NCI-H2196 (cell line): ENCODE measurements around the gene PCCA.
"Not testable (repeated sequence)": the region's sequence is repeated elsewhere in the genome, so short reads cannot be mapped to it uniquely, and the experiment has no call there.

Experiments used
- DNase-seq: peaks from one replicate; lab custom pipeline; 2025; ENCODE audit not compliant: unreplicated experiment; lab: John Stamatoyannopoulos, UW

Gene PCCA

GRCh38 chr13:100097821-100098220, 8.9 kb downstream of the PCCA start:
- DNase-seq = no peak

- DNase-seq = no peak
Observed at GRCh38 chr13:100098445-100099116, 9.7 kb downstream of the PCCA start.

DNA sequence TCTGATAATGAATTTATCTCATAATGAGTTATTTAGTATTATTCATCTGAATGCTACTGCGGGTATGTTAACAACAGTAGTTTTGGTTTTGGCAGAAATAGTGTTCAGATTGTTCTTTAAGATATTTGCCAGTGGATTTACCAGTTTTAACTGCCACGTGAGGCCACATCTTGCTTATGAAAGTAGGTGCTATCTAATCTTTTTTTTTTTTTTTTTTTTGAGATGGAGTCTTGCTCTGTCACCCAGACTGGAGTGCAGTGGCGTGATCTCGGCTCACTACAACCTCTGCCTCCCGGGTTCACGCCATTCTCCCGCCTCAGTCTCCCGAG, 10.2 kb downstream of the PCCA start:
- DNase-seq = not testable (repeated sequence)

DNA sequence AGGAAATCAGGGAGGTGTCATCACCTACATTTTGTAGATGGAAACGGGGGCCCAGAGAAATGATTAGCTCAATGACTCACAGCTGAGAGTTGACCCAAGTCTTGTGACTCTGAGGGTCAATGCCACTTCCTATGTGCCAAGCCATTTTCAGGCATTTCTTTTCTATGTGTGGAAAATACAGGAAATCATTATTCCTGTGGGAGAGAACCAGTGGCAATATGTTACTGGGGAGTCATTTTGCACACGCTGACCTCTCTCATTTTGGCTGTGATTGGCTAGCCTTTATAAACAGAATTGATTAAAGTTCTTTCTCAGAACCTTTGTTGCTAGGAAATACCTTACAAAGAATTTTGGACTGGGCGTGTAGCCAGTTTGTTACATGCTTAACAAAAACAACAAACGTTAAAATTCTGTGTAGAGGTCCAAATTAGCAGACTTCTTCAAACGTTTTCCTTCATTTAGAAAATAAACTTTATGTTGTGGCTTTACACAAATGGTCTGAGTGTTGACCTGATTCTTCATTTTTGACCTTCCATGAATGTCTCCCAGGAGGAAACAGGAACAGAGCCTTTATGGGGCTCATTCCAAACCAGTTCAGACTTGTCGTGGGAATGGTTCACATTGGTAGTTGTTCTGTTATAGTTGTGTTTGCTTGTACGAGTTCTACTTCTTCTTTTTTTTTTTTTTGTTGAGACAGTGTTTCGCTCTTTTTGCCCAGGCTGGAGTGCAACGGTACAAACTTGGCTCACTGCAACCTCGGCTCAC, 11.4 kb downstream of the PCCA start:
- DNase-seq = no peak

DNA sequence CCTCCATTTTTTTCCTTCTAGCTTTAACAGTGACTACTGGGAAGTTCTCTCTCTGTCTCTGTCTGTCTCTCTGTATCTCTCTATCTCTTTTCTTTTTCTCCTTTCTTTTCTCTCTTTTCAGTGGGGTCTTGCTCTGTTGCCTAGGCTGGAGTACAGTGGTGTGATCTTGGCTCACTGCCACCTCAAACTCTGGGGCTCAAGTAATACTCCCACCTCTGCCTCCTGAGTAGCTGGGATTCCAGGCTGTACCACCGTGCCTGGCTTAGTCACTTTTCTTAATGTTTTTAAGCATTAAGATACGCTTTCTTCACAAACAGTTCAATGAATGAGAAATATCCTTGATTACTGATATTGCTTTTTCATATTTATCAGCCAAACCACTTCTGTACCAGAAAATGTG, 13.1 kb downstream of the PCCA start:
- no peak for DNase-seq

- no peak for DNase-seq
Observed at GRCh38 chr13:100106005-100106404, 17.1 kb downstream of the PCCA start.

DNA sequence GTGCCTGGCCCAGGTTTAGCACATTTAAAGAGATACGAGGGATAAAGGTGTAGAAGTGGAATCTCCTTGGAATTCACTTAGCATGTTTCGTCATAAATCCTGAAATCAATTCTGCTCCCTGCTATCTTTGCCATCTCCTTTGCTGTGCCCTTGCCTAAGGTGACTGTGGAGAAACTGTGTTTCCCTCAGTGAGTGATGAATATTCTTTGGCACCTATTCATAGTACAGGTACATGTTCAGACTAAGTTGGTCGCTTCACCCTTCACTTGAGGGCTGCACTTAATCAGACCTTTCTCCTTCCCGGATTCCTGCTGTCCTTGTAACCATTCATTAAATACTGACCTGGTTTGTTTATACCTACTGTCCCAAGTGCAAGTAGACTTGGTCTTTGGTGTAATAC, 17.8 kb downstream of the PCCA start:
- DNase-seq = no peak

DNA sequence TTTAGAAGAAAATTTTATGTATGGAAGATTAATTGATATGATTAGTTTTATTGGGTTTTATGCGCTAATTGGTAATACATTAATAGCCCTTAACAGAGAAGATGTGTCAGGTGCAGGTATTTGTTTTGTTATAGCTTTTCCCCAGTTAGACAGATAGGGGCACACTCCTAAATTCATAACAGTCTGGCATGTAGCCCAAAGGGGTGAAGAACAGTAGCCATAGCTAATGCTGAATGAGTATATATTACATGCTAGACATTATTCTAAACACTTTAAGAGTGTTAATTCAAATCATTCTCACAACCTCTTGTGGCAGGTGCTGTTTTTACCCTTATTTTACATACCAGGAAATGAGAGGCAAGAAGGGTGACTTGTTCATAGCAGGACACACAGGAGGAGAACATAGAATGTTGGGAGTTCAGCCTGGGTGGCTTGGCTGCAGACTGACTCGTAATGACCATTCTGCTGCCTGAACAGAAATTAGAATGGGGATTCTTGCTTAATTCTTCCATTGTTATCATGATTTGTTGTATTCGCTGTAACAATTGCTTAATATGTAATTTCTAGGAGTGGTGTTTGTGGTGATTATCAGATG, 20.1 kb downstream of the PCCA start:
- no peak for DNase-seq

DNA sequence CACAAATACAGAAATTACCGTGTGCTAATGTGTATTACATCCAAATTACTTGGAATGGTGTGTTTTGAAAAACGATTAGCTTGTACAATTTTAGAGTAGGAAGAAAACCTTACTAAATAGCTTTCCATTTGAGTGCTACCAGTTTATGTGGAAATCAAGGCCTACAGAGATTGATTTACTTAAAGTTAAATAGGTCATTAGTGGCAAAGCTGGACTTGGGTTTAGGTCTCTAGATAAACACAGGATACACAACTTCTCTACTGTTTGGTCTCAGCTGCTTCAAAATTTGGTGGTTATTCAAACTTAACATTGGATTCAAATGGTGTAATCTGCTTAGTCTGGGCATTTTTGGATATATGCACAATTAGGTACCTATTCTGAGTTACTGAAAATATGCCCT, 21.4 kb downstream of the PCCA start:
- no peak for DNase-seq

DNA sequence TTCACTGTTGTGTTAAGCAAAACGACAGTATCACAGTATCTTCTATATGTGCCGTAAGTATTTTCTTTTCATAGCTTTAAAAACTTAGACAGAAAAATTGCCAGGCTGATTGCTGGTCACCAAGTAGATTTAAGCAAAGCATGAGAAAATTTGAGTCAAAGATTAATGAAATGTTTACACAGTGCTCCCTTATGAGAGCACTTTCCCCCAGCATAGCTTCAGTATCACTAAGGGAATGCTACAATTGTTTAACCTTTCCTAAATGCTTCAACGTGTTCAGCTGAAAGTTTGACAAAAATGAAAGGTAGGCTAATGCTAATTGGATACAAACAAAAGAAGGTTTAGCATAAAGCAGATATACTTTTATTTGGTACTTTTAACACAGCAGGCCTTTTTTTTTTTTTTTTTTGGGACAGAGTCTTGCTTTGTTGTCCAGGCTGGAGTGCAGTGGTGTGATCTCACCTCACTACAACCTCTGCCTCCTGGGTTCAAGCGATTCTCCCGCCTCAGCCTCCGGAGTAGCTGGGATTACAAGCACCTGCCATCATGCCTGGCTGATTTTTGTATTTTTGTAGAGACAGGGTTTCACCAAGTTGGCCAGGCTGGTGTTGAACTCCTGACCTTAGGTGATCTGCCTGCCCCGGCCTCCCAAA, 23.4 kb downstream of the PCCA start:
- DNase-seq = no peak

DNA sequence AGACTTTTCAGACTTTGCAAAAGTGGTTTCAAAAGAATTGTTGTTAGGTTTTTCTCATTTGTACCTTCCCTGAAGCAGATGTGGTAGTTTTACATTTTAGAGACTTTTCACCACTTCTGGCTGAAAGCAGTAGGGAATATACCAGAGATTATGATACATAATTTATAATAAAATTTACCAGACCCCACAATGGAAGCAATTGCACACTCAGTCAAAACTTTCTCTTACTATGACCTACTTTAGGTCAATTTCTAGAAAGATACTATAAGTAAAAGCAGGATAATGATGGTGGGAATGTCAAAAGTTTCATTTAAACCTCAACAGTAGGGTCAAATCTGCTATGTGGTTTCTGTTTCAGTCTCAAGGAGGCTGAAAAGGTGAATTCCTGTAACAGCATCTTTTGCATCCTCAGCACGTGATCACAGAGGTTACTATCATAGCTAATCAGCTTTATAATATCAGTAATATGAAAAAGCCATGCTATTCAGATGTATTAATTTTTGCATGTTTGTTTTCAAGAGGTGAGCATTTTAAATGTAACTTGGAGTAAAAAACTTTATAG, 26.9 kb downstream of the PCCA start:
- DNase-seq = no peak

- no peak for DNase-seq
Observed at GRCh38 chr13:100124265-100124664, 35.4 kb downstream of the PCCA start.

GRCh38 chr13:100125946-100126345, 37.1 kb downstream of the PCCA start:
- DNase-seq = no peak

DNA sequence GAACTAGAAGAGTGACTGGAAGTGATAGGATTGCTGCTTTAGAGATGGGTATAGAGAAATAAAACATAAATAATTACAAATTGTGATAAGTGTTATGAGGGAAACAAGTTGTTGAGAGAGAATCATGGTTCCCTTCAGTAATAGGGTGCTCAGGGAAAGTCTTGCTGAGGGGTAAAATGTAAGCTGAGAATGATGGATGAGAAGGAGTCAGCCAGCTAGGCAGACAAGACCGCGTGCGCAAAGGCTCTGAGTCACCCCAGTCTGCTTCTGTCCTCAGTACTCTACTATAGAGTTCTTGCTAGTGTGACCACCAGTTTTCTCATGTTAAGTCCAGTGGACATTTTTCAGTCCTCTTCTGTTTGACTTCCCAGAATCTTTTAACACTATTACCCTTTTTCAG, 39.5 kb downstream of the PCCA start:
- DNase-seq = no peak

- no peak for DNase-seq
Observed at GRCh38 chr13:100128838-100129237, 39.9 kb downstream of the PCCA start.

GRCh38 chr13:100129605-100130004, 40.7 kb downstream of the PCCA start:
- DNase-seq = no peak

DNA sequence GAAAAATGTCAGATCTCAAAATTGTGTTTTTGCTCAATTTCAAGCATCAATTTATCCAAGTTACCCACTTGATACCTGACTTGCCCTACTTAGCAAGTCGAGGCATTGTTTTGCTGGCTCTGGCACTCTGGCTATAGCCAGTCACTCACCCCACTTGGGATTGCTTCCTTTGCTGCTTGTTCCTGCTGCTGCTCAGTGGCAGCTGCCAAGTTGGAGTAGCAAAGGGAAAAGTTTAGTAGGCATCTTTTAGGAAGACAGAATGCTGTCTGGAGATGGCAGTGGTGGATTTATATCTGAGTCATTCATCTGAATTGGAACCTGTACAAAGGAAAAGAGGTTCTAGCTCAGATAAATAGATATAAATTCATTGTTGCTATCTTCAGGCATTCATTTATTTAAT, 41.2 kb downstream of the PCCA start:
- no peak for DNase-seq

GRCh38 chr13:100130930-100131511, 42.1 kb downstream of the PCCA start:
- no peak for DNase-seq

DNA sequence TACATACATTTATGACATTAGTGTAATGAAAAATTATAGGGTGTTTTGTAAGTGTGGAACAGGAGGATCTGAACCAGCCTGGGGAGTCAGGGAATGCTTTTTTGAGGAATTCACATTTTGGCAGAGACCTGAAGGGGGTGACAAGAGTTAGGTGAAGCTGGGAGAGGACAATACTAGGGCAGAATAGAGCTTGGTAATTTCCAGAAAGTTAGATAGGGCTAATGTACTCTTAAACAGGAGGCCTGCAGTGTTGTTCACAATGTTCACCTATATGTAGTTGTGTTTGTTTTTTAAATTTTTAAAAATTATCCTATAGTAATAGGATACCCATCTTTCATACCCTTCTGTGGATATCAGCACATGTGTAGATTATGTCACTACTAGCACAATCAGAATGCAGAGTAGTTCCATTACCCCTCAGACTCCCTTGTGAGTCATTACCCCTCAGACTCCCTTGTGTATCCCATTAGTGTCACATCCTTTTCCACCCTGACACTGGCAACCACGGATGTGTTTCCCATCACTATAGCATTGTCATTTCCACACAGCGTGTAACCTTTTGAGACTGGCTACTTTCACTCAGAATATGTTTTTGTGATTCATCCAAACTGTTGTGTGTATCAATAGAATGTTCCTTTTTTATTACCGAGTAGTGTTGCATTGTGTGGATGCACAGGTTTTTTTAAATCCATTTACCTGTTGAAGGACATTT, 43.1 kb downstream of the PCCA start:
- no peak for DNase-seq

GRCh38 chr13:100138859-100139491, 50.1 kb downstream of the PCCA start:
- no peak for DNase-seq
